GM19452 (cell line): ENCODE data around the gene RHBDL2.
"Not testable (repeated sequence)": the region's sequence is repeated elsewhere in the genome, so short reads cannot be mapped to it uniquely, and the experiment has no call there.

Experiments used
- ATAC-seq: cut with Tn5 transposase; IDR thresholded peaks from one replicate; pipeline ENCODE4 v1.9.1; 2021; ENCODE audit not compliant: unreplicated experiment

RHBDL2 gene

DNA sequence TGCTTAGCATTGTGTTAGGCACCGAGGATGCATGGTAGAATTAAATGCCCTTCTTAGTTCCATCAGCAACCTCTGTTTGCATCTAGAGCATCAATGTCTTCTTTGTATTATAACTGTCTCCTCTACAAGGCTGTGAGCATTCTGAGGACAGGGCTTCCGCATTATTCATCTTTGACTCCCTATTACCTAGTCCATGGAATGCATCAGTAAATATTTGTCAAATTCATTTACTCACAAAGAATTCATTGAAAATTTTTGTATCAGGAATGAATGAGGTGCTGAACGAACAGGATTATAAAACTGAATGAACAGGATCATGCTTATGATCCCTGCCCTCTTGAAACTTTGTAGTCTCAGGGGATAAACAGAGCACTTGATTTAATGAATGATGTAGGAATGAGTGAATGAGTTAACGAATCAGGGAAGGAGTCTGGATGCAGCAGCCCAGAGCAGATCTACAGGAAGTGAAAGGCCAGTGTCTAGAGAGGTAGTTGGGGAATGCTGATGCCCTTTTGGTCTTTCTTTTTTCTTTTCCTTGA, 2.8 kb downstream of the RHBDL2 start:
- no peak for ATAC-seq

- ATAC-seq: no peak
Measured at GRCh38 chr1:38932571-38932970, 9.1 kb downstream of the RHBDL2 start.

DNA sequence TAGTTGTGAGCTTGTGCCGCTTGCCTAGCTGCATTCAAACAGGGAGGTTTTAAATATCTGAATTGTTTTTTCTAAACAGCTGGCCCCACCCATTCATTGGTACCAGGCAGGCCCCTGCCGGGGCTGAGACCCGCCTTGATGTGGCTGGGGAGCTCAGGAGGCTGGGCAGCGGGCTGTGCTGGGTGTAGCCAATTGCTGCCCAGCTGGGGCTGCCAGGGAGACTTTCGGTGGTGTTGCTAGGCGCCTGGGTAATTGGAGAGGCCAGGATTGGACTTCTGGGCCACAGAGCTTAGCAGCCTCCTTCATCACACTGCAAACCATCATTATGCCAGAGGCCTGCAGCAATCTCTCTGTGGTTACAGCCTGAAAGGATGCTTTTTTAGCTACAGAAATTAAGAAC, 12.2 kb downstream of the RHBDL2 start:
- no peak for ATAC-seq

GRCh38 chr1:38929054-38929453, 12.6 kb downstream of the RHBDL2 start:
- ATAC-seq: no peak

- no peak for ATAC-seq
Measured at GRCh38 chr1:38926091-38926490, 15.5 kb downstream of the RHBDL2 start.

- ATAC-seq: no peak
Measured at GRCh38 chr1:38925391-38925790, 16.2 kb downstream of the RHBDL2 start.

- ATAC-seq: no peak
Measured at GRCh38 chr1:38923607-38924006, 18.0 kb downstream of the RHBDL2 start.

- no peak for ATAC-seq
Measured at GRCh38 chr1:38919130-38919529, 22.5 kb downstream of the RHBDL2 start.

DNA sequence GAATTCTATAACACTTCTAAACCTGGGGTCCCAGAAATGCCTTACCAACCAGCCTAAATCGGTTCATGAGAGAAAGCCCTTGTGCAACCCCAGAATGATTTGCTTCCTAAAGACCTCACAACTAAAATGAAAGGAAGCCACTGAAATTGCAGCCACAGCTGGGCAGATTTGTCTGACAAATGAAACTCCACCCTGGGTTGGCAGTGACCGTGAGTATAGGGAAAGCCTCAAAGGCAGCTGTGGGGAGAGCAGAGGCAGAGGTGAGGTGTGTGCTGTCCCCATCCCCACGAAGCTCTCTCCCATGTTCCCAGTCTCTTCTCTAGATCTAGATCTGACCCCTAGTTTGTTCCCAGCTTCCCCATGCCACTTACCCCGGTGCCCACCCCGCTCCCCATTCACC, 23.1 kb downstream of the RHBDL2 start:
- no peak for ATAC-seq

DNA sequence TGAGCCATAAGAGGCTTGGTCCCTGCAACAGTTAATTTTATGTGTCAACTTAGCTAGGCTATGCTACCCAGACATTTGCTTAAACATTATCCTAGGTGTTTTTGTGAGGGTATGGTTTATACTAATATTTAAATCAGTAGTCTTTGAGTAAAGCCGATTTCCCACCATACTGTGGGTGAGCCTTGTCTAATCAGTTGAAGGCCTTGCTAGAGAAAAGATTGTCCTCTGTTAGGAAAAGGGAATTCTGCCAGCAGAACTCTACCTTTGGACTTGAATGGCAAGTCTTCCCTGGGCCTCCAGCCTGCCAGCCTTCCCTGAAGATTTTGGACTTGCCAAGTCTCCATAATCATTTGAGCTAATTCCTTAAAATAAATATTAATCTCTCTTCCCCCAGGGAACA, 23.9 kb downstream of the RHBDL2 start:
- ATAC-seq: no peak

- ATAC-seq: no peak
Measured at GRCh38 chr1:38917337-38917736, 24.3 kb downstream of the RHBDL2 start.

DNA sequence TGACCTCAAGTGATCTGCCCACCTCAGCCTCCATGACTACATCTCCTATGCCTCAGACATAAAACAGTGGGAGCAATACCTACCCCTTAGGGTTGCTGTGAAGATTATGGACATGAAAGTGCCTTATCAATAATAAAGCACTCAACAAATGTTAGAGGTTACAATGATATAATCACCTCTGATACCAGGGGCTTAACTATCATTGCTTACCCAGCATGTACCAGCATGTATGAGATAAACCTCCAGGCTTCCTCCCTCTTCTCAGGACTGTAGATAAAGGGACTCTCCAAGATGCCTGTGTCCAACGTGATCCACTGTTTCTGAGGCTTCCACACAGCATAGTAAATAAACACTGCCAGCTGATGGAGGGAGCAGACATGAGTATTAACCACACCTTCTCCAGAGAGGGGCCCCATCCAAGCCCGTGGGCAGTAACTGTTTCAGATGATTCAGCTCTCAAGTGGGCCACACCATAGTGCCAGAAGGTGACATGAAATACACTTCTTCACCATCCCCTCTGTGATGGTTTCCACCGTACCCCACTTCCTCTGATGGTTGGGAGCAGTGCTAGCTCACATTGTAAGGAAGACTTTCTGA, 26.2 kb downstream of the RHBDL2 start:
- ATAC-seq: no peak

GRCh38 chr1:38914908-38915307, 26.7 kb downstream of the RHBDL2 start:
- not testable (repeated sequence) for ATAC-seq

GRCh38 chr1:38908821-38909220, 32.8 kb downstream of the RHBDL2 start:
- no peak for ATAC-seq

DNA sequence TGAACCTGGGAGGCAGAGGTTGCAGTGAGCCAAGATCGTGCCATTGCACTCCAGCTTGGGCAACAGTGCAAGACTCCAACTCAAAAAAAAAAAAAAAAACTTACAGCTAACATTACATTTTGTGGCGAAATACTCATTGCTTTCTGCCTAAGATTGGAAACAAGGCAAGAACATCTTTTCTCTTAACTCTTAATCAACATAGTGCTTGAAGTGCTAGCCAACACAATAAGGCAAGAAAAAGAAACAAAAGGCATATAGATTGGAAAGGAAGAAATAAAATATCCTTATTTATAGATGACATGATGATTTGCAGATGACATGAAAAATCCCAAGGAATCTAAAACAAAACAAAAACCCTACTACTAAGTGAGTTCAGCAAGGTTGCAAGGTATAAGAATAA, 35.6 kb downstream of the RHBDL2 start:
- ATAC-seq: no peak

GRCh38 chr1:38899560-38899959, 42.1 kb downstream of the RHBDL2 start:
- ATAC-seq: no peak

GRCh38 chr1:38898653-38899230, 42.9 kb downstream of the RHBDL2 start:
- no peak for ATAC-seq

DNA sequence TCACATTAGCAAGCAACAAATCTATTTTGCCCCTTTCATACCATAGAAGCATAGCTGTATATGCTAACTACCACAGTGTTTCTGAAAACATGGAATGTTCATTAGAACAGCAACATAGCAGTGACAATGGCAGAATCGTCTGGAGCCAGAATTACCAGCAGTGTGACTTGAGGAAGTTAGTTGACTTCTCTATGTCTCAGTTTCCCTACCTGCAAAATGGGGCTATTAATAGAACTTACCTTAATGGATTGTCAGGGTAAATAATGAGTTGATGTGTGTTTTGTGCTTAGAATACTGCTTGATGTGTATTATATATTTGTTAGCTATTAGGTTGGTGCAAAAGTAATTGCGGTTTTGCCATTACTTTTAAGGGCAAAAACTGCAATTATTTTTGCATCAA, 45.5 kb downstream of the RHBDL2 start:
- no peak for ATAC-seq

GRCh38 chr1:38892976-38893375, 48.7 kb downstream of the RHBDL2 start:
- ATAC-seq: no peak

DNA sequence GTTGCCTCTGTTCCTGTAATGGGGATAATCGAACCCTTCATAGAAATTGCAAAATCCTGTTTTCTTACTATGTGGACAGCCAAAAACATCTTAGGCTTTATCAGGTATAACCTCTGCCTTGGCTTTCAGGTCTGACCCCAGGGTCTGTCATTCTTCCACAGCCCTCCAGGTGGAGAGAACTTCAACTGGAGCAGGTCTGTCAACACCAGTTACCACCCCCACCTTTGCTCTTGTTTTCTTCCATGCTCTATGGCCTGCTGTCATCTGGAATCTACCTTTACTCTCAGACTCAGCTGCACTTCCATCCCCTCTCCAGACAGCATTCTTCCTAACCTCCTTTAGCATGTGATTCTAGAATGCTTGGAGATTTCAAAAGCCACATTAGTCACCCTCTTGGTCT, 49.9 kb downstream of the RHBDL2 start:
- no peak for ATAC-seq

DNA sequence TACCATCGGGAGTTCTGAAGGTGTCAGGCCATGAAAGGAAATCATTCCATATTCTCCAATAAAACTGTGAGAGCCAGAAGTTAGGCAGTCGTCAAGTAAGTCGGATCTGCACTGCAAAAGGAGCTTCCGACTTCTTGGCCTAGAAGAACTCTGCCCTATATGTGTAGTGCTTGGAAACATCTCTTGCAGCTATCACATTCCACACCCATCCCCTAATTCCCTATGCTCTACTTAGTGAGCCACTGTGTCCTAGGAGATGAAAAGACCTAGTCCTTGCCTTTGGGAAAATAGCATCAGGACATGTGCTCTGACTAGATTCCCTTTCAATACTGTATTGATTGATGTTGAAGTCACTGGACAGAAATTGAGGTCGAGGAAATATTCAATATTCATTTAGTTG, 52.0 kb downstream of the RHBDL2 start:
- ATAC-seq: no peak

- ATAC-seq: no peak
Measured at GRCh38 chr1:38888423-38889333, 53.0 kb downstream of the RHBDL2 start.
